ENCODE results near the gene OR8B4. TPM values are rescaled to one million over a fixed set of nuclear protein-coding genes. Genes with fewer than 3 reads are reported as not detected.

OR8B4 gene
- total RNA-seq, 1 donor, result not detected

- Histone ChIP-seq H3K27ac (ENCODE audit: low read depth, low read length) (no peak overlapping the region), H3K79me2 (ENCODE audit: insufficient read depth, low read length) (no peaks in the 10 kb centered on the region), H3K4me2 (ENCODE audit: insufficient read depth, low read length) (no peak overlapping the region), H4K20me1 (ENCODE audit: insufficient read depth, low read length) (no peaks in the 10 kb centered on the region), H3K4me1 (ENCODE audit: insufficient read depth, low read length) (no peaks in the 10 kb centered on the region), H3K4me3 (ENCODE audit: insufficient read depth, low read length) (no peak overlapping the region), H3K36me3 (ENCODE audit: insufficient read depth, low read length) (no peaks in the 10 kb centered on the region), H3K9me3 (ENCODE audit: low read depth, low read length) (no peaks in the 10 kb centered on the region), H3K27me3 (ENCODE audit: insufficient read depth, low read length) (no peaks in the 10 kb centered on the region), H2AFZ (ENCODE audit: low read length) (no peak overlapping the region)
- no peak for DNase-seq (ENCODE audit: insufficient read length, low spot score, missing footprints)
- TF ChIP-seq, protein P1, sequence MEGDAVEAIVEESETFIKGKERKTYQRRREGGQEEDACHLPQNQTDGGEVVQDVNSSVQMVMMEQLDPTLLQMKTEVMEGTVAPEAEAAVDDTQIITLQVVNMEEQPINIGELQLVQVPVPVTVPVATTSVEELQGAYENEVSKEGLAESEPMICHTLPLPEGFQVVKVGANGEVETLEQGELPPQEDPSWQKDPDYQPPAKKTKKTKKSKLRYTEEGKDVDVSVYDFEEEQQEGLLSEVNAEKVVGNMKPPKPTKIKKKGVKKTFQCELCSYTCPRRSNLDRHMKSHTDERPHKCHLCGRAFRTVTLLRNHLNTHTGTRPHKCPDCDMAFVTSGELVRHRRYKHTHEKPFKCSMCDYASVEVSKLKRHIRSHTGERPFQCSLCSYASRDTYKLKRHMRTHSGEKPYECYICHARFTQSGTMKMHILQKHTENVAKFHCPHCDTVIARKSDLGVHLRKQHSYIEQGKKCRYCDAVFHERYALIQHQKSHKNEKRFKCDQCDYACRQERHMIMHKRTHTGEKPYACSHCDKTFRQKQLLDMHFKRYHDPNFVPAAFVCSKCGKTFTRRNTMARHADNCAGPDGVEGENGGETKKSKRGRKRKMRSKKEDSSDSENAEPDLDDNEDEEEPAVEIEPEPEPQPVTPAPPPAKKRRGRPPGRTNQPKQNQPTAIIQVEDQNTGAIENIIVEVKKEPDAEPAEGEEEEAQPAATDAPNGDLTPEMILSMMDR (IDR thresholded peaks at IDR 0.05; ENCODE audit: extremely low read depth, low read depth, low read length), result no peak
These were observed 16.4 kb upstream of the OR8B4 start for GRCh38 chr11:124441081-124441480.

GRCh38 chr11:124440608-124441007 is 15.9 kb upstream of the OR8B4 start:
- TF ChIP-seq, protein P1 (IDR thresholded peaks at IDR 0.05; ENCODE audit: extremely low read depth, low read depth, low read length), result no peak
- Histone ChIP-seq H3K79me2 (ENCODE audit: insufficient read depth, low read length) (no peaks in the 10 kb centered on the region), H3K36me3 (ENCODE audit: insufficient read depth, low read length) (no peaks in the 10 kb centered on the region), H2AFZ (ENCODE audit: low read length) (no peak overlapping the region), H3K27ac (ENCODE audit: low read depth, low read length) (no peak overlapping the region), H3K4me3 (ENCODE audit: insufficient read depth, low read length) (no peak overlapping the region), H3K4me1 (ENCODE audit: insufficient read depth, low read length) (no peaks in the 10 kb centered on the region), H3K27me3 (ENCODE audit: insufficient read depth, low read length) (no peaks in the 10 kb centered on the region), H3K9me3 (ENCODE audit: low read depth, low read length) (no peaks in the 10 kb centered on the region), H3K4me2 (ENCODE audit: insufficient read depth, low read length) (no peak overlapping the region), H4K20me1 (ENCODE audit: insufficient read depth, low read length) (no peaks in the 10 kb centered on the region)
- no peak for DNase-seq (ENCODE audit: insufficient read length, low spot score, missing footprints)

GRCh38 chr11:124434699-124435098 is 10.0 kb upstream of the OR8B4 start:
- no peak for DNase-seq (ENCODE audit: insufficient read length, low spot score, missing footprints)
- Histone ChIP-seq H3K4me3 (ENCODE audit: insufficient read depth, low read length) (no peak overlapping the region), H4K20me1 (ENCODE audit: insufficient read depth, low read length) (no peaks in the 10 kb centered on the region), H3K36me3 (ENCODE audit: insufficient read depth, low read length) (no peaks in the 10 kb centered on the region), H3K27me3 (ENCODE audit: insufficient read depth, low read length) (no peaks in the 10 kb centered on the region), H3K79me2 (ENCODE audit: insufficient read depth, low read length) (no peaks in the 10 kb centered on the region), H2AFZ (ENCODE audit: low read length) (no peak overlapping the region), H3K4me2 (ENCODE audit: insufficient read depth, low read length) (no peak overlapping the region), H3K27ac (ENCODE audit: low read depth, low read length) (no peak overlapping the region), H3K9me3 (ENCODE audit: low read depth, low read length) (no peaks in the 10 kb centered on the region), H3K4me1 (ENCODE audit: insufficient read depth, low read length) (no peaks in the 10 kb centered on the region)
- TF ChIP-seq, protein P1 (IDR thresholded peaks at IDR 0.05; ENCODE audit: extremely low read depth, low read depth, low read length), result no peak

DNA sequence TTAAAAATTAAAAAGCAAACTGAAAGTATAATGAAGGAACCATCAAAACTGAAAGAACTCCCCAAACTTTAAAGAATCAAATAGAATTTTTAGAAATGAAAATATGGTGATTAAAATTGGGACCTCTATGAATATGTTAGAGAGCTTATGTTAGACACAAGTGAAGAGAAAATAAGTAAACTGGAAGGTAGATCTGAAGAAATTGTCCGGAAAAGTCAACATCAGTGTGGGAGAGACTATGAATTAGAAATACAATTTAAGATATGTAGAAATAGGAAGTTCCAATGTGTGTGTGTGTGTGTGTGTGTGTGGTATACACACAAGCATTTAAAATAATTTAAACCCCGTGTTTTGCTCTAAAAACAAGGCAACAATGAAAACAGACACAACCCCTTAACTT is 4.9 kb upstream of the OR8B4 start:
- Histone ChIP-seq H3K36me3 (ENCODE audit: insufficient read depth, low read length) (no peaks in the 10 kb centered on the region), H3K9me3 (ENCODE audit: low read depth, low read length) (no peaks in the 10 kb centered on the region), H3K4me1 (ENCODE audit: insufficient read depth, low read length) (no peaks in the 10 kb centered on the region), H3K79me2 (ENCODE audit: insufficient read depth, low read length) (no peaks in the 10 kb centered on the region), H2AFZ (ENCODE audit: low read length) (no peak overlapping the region), H3K4me2 (ENCODE audit: insufficient read depth, low read length) (no peak overlapping the region), H4K20me1 (ENCODE audit: insufficient read depth, low read length) (no peaks in the 10 kb centered on the region), H3K4me3 (ENCODE audit: insufficient read depth, low read length) (no peak overlapping the region), H3K27ac (ENCODE audit: low read depth, low read length) (no peak overlapping the region), H3K27me3 (ENCODE audit: insufficient read depth, low read length) (no peaks in the 10 kb centered on the region)
- no peak for DNase-seq (ENCODE audit: insufficient read length, low spot score, missing footprints)
- TF ChIP-seq, protein P1 (IDR thresholded peaks at IDR 0.05; ENCODE audit: extremely low read depth, low read depth, low read length), result no peak
